Stimulated activated CD4-positive, alpha-beta T cell treated with anti-CD3 and anti-CD28 coated beads, Interleukin-4, amount 100 ng/mL, for 24 hours (primary cell): ENCODE results near the gene PPIB.

Experiments used
- DNase-seq: peaks from one replicate; pipeline ENCODE4 v3.0.0-alpha.2; 2020

The PPIB gene

DNA sequence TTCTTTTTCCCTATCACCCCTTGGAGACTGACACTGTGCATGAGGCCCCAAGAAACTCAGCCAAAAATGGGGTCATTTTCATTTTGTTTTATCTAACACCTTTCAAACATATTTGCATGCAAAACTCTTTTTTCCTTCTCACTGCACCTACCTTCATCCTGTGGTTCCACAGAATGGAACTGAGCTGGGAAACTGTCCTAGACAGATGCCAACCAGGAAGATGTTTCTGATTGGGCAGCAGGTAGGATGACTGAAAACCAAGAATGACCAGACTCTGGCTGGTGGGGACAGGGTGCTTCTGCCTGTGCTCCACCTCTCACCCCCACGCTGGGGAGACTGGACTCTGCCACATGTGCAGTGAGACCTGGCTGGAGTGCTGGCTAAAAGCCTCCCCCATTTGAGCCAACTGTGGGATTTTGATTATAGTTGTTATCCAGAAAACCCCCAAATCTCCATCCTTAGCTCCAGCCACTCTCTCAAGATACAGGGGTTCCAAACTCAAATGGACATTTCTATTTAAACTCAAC, 5.2 kb downstream of the PPIB start:
- DNase-seq: no peak

DNA sequence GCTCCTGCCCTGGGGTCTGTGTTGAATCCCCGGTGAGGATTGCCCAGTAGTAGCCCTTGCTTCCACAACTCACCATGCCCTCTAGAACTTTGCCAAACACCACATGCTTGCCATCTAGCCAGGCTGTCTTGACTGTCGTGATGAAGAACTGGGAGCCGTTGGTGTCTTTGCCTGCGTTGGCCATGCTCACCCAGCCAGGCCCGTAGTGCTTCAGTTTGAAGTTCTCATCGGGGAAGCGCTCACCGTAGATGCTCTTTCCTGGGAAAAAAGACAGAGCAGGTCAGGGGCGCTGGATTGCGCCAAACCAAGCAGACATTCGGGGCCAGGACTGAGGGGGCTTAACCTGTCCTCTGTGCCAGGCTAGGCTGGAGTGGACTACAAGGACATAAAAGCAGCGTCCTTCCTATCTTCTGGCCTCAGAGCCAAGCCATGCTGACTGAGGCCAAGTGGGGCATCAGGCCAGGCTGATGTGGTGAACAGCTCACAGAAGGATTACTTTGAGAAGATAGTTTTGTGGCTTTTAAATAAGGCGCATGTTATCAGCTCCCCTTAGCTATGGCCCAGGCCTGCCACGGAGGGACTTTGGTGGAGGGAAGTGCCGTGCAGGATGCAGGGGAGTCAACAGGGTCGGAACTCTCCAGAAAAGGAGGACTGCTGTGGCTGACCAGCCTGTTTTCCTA, 6.0 kb downstream of the PPIB start:
- DNase-seq: no peak

DNA sequence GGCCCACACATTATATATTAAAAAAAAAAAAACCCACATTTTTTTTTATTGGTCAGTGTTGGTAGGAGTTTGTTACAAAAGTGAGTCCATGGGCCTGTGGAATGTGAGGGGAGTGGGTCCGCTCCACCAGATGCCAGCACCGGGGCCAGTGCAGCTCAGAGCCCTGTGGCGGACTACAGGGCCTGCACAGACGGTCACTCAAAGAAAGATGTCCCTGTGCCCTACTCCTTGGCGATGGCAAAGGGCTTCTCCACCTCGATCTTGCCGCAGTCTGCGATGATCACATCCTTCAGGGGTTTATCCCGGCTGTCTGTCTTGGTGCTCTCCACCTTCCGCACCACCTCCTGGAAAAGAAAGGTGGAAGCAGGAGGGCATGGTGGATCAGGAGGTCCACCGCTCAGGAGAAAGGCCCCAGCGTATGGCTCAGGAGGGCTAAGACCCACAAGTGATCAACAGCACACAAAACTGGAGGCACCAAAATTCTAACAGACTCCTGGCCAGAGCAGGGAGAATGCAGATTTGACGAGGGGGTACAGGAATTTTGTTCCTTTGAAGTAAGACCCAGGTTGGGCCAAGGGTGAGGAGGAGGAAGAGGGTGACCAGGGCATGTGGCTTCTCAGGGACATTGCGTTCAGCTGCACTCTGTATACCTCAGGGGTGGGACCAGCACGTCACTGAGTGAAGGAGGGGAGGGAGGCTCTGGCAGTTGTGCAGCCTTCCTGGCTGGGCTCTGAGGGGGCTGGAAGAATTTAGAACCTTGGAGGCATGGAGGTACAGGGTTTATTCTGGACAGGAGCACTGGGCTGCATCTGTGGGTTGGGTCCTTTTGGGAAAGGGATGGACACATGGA, 6.8 kb downstream of the PPIB start:
- no peak for DNase-seq

DNA sequence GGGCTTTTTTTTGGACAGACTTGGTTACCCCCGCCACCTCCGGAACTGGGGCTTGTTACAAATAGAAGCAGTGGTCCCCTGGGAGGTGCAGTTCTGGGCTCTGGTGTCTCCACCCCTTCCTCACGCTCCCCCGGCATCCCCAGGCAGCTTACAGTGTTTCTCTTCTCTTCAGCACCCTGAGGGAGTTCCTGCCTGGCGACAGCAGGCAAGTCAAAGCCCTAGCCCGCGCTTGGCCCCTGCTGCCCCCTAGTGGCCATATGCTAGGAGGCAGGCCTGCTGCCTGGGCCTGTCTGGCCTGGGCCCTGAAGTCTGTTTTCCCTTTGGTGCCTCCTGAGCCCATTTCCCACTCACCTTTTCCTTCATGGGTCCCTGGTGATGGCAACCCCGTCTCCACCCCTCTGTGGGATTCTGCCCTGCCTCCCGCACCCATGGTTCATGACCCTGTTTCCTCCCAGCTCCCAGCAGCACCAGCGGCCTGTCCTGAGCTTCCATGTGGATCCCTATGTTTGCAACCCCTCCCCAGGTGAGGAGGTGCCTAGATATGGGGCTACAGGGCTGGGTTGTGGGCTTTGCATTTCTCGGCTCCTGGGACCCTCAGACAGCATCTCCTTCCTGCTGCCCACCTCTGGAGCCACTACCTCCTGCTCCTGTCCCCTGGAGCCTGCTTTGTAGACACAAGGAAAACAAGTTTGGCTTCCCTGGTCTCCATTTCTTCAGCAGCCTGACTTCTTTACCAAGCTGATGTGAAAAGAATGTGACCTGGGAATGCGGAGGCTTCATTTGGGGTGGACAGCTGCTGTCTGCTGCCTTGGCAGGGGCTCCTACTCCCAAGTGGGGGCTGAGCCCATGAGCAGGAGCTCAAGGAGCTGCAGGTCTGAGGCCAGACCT, 9.1 kb downstream of the PPIB start:
- peak; percentile 93 for DNase-seq

DNA sequence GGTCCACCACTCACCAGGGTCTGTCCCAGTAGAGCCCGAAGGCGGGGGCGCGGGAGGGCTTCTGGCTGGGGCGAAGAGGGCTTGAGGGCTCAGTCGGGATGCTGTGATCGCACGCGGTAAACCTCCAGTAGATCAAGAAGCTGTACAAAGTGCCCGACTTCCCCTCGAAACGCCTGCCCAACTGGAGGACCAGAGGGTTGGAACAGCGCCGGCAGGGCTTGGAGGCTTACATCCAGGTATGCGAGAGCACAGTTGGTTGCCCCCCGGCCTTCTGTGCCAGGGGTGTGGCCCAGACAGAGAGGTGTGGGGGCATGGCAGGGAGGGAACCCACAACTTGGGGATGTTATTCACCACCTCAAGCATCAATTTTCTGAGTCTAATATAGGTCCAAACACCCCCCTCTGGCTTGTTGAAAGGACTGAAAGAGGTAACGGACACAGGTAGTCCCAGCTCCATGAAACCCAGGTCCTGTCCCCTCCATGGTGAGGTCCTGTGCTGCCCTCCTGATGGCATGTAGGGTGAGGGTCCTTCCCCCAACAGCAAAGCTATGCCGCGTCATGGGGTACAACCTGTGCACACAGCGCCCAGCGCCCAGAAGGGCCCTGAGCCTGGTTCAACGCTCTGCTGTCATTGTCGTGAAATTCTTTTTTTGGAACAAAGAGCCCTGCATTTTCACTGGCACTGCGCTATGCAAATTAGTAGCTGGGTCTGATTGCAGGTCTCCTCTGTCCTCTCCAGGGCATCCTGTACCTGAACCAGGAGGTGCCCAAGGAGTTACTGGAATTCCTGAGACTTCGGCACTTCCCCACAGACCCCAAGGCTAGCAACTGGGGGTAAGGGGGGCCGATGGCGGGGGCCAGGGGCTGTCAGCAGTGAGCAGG, 10.1 kb downstream of the PPIB start:
- no peak for DNase-seq

DNA sequence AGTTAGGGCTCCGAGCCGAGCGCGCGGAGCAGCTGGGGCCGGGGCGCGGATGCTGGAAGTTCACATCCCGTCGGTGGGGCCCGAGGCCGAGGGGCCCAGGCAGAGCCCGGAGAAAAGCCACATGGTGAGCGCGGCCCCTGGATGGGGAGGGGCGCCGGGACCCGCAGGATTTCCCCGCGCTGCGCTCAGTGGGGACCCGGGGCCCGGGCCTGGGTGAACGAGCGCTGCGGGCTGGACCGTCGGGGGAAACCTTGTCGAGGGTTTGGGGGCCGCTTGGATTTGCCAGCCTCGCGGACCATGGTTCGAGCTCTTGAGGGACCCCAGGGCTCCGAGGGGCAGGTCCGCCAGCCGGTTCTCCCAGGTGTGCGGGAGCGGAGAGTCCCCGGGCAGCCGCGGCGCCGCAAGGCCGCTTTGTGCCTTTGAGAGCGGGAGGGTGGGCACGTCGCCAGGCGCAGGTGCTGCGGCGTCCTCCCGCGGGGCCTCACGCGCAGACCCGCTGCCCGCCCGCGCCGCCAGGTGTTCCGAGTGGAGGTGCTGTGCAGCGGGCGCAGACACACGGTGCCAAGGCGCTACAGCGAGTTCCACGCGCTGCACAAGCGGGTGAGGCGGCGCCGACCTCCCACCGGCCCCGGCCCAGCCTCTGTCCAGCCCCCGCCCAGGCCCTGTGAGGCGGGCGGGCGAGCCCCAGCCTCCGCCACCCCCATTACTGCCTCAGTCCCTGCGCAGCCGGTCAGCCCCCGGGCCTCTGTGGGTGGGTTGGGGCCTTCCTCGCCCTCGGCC, 10.9 kb downstream of the PPIB start, which contains the start of gene SNX22:
SNX22 (plus strand) TSS at position 5 of the 780 bp plus-strand sequence; CDS start at position 50, 45 bp downstream.
- no peak for DNase-seq

DNA sequence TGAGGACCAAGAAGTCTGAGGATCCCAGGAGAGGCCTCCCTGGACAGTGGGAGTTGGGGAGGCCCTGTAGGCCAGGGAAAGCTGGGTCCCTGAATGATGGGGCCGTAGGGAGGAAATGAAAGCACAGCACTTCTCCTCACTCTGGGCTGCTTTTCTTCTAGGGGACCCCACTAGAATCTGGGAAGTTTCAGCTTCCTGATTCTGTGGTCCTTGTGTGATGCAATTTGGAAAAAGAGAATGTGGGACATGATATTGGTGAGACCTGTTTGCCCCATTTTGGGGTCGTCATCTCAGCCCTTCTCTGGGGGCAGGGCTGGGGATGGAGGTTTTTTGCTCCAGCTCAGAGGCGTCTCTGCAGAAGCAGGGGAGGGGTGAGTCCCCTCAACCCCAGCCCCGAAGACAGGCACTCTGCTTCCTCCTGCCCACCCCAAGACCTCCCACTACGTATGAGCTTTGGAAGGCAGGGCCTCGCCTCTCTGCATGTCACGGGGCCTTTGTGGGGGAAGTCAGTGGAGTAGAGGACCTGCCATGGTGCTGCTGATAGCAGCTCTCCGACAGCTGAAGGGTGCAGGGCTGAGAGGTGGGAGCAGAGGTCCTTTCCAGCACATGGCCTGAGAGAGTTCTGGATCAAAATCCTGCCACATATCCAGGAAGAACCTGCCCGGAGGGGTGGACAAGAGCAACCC, 12.8 kb downstream of the PPIB start:
- DNase-seq: no peak

DNA sequence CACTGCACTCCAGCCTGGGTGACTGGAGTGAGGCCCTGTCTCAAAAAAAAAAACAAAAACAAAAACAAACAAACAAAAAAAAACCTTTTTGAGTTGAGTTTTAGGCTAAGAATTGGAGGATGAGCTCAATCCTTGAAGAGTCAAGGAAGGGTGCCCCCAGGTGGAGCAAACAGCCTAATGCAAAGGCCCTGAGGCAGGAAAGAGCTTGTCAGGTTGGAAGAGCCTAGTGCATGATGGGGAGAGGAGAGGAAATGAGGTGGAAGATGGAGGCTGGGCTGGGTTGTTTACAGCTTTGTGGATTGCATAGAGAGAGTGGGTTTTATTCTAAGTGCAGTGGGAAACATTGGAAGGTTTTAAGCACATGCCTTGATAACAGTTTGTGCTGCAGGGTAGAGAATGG, 13.4 kb downstream of the PPIB start:
- no peak for DNase-seq

DNA sequence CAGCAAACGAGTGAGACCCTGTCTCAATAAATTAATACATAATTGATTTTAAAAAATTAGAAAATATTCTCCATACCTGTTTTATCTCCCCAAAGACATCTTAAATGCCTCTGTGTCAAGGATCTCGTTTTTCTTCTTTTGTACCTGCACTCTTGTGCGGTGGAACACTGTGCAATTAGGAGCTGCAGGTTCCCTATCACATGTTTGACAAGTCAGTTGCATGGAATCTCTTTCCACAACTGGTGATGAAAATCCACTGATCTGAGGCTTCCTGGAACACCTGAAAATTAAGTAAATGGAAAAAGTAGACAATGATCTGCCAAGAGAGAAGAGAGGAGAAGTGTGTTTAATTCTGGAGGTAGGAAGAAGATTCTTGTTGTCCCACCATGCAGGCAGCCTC, 14.2 kb downstream of the PPIB start:
- DNase-seq: no peak

DNA sequence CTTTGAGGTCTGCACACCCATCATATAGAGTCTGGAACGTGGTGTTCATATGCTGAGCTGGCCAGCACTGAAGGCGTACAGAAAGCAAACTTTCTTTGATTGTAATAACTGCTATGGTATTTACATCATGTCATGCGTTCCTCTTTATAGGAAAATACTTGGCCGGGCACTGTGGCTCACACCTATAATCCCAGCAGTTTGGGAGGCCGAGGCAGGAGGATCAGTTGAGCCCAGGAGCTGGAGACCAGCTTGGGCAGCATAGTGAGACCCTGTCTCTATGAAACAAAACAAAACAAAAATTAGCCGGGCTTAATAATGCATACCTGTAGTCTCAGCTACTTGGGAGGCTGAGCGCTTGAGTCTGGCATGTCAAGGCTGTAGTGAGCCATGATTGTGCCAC, 14.7 kb downstream of the PPIB start:
- DNase-seq: no peak

DNA sequence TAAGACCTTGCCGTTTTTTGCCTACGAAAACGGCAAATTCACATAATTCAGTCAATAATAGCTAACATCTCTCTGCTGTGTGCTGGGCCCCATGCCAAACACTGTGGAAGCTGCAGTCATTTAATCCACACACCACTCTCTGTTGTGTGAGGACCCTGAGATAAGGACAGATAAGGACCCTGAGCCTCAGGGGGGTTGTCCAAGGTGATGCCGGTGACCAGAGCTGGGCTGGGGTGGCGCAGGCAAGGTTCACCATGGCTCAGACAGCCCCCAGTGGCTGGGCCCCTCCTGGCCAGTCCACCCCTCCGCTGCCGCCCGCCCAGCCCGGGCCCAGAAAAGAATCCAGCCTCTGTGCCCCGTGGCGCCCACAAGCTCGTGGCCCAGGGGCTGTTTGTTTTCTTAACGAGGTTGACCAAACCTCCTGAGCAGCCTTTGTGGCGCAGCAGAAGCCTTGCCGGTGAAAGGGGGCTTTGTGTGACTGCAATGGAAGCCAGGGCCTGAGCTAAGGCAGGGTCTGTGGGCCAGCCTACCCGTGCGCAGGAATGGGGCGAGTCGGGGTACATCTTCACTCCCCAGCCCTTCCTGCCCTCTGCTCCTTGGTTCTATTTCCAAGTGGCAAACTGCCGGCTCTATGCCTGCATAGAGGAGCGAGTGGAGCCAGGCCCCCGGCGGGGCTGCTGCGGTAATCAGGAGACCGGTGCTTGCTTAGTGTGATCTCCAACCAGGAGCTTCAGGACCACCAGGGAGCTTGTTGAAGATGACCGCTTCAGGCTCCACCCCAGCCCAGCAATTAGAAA, 15.7 kb downstream of the PPIB start:
- no peak for DNase-seq

DNA sequence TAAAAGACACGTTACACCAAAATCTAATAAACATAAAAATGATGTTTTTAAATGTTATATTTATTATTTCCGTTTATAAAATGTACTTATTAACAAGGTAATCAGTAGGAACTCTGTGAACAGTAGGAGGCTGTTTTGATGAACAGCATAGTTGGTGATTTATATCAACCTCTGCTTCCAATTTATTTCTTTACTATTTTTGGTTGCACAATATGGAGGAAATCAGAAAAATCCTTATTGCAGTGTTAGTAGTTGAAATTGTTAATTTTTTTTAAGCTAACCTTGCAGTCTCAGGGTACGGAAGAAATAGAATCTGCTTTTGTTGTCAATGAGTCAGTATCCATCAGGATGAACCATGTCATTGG, 16.3 kb downstream of the PPIB start:
- no peak for DNase-seq

DNA sequence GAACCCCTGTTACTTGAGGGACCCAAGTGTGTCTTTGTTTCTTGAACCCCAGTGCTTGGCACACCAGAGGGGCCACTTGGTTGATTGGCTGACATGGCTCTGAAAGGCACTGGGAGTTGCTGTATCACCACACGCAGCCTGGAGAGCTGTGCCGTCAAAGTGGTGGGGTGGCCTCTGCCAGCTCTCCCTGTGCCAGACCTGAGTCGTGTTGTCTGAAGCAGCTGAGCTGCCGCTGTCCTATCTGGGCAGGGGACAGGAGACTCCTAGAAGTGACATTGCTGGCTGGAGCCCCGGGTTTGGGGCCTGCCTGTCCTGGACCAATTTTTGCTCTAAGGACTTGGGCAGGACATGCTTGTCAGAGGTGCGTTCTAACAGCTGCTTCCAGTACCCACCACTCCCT, 16.8 kb downstream of the PPIB start:
- DNase-seq: no peak

DNA sequence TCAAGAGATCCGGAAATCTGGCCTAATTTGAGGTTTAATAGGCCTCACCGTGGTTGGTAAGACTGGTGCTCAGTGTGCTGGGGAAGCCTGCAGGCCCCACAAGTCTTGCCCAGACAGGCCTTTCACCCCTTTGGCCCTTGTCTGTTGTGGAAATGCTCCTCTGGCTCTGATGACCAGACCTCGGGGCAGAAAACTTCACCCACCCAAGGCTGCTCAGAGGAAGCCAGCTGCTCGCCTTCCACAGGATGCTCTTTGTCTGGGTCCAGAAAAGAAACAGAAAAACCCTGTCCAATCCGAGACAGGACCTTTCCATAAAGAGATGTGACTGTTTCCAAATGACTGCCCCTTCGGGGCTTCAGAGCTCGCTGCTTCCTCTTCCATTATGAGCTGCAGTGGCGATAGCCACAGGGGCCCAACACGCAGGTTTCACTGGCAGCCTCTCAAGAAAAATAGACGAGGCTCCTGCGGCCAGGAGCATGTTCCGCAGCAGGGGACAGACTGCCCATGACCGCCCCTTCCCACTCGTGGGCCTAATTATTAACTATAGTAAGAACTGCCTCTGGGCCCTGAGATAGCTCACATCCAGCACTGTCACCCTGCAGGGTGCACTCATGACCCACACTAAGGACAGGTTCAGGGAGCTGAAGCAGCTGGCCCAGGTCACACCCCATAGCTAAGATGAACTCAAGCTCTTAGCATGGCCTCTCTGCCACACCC, 18.1 kb downstream of the PPIB start:
- DNase-seq: no peak

DNA sequence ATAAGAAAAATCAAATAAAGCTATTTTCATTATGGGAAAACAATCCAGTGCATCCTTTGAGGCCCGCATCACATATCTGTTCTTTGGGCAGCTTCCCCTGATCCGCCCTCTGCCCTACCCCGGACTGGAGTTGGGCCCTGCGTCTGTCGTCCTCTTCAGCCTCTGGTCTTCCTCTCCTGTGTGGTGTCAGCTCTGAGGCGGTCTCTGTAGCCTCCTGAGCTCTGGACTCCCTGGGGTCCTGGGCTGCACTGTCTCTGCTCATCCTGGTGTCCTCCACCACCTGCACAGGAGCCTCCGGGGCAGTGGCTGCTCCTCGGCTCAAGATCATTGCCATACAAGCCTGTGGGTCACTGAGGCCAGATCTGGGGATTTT, 18.6 kb downstream of the PPIB start:
- no peak for DNase-seq

DNA sequence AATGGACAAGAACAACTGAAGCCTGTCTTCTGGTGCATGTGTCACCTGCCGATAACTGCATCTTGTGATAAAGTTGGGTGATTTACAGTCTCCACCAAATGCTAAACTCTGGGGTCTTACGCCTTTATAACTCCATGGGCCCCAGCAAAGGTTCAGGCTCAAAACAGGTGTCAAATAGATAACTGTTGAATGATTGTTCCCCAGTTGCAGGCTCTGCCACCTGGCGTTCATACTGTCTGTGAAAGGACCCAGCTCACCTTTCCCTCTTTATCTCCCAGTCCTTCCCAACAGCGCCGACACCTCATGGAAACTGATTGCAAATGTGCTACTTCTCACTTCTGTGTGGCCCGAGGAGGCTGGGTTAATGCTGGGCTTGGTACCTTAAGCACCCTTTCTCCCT, 19.5 kb downstream of the PPIB start:
- DNase-seq: no peak

DNA sequence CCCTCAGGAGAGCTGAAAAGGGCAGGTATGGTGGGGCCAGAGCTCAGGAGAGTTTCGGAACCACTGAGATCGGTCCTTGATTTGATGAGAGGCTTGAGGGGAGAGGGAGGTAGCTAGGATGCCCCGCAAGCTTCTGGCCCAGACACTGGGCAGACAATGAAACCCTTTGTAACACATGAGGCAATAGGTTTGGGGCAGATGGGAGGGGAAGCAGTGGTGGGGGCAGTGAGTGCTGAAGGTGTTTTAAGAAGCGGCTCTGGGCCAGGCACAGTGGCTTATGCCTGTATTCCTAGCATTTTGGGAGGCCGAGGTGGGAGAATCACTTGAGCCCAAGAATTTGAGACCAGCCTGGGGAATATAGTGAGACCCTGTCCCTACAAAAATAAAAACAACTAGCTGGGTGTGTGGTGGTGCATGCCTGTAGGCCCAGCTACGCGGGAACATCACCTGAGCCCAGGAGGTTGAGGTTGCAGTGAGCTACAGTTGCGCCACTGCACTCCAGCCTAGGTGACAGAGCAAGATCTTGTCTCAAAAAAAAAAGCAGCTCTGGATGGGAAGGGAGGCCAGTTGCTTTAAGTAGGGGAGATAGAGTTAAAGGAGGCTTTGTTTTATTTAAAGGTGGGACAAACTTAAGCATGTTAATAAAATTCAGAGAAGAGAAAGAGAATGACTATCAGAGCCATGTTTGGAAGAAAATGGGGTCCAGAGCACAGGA, 20.9 kb downstream of the PPIB start:
- no peak for DNase-seq

DNA sequence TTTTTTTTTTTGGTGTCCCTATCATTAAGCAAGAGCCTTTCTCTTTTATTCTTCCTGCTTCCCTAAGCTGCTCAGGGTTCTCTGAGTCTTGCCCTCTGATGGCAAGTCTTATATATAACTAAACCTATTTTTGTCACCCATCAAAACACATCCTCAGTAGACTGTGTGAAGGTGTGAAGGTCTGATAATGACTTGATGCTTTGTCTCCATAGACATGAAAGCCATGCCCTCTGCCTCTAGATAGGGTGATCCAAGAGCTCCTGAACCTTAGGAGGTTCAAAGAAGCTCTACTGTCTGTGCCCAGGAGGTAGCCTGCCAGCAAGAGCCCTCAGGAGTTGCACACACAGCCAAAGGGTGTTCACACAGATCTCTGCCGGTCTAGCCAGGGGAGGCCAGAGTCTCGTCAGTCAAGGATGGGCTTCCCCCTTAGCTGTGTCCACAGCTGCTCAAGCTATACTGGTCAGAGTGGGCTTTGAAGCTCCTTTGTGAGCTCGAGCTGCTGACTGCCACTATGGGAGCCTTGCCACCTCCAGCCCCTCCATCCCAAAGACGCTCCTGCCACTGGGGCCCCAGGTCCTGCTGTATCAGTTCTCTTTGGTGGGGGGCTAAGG, 24.4 kb downstream of the PPIB start:
- no peak for DNase-seq
